ENCODE measurements around the gene TTC28. TPM values are rescaled to one million over a fixed set of nuclear protein-coding genes. Genes with fewer than 3 reads are reported as not detected.

The TTC28 gene
- polyA plus RNA-seq, 6 donors from 2014 or later: 2.2 to 5.0 (median 2.9) TPM

DNA sequence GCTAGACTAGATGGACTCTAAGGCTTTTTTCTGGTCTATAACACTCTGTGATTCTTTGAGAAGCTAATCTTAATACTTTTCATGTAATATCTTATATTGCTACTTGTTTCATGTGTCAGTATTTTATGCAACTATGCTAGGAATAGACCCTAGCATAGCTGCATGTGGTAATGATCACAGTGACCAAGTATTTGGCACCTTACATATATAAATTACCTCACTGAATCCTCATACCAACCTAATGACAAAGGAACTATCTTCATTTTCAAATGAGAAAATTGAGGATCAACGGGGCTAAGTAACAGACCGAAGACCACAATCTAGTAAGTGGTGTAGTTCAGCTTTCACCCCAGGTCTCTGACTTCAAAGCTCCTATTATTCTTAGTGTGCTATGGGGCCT is 433.2 kb downstream of the TTC28 start:
- H3K36me3 Mint-ChIP-seq: no peaks in the 10 kb centered on the region
- ATAC-seq (ENCODE audit: low read depth in 2 of 2): no peak
- DNase-seq: no peak
- H3K27ac Mint-ChIP-seq: no peak overlapping the region
- no peaks in the 10 kb centered on the region for H3K9me3 Mint-ChIP-seq
- H3K4me3 Mint-ChIP-seq: no peak overlapping the region
- H3K4me1 Mint-ChIP-seq: no peaks in the 10 kb centered on the region
- peaks cover 0 to 20% (median 5%) of the 10 kb centered on the region in 3 donors for H3K27me3 Mint-ChIP-seq

DNA sequence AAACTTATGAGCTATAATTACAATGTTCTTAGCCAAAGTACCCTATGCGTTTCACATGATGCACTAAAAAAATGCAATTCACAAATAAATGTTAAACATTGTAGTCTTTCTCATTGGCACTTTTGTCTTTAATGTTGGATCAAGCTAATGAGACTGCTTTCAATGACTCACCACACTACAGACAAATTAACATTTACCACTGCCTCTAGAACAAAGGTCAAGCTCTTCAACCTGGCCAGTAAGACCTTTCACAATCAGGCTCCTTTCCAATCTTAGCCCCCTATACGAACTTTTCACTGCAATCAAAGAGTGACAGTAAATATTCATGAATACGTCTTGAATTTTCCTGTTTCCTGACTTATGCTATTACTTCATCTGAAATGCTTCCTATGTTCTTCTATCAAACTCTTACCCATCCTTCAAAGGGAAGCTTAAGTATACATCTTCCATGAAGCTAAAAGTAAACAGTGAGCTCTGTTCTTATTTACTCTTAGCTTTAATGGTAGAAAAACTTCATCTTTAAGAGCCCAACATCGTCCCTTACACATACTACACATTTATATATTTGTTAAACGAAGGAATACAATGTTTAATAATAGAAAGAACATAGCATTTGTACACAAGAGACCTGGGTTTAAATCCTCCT is 433.9 kb downstream of the TTC28 start:
- ATAC-seq (ENCODE audit: low read depth in 2 of 2): no peak
- H3K4me1 Mint-ChIP-seq: no peaks in the 10 kb centered on the region
- no peak overlapping the region for H3K27ac Mint-ChIP-seq

DNA sequence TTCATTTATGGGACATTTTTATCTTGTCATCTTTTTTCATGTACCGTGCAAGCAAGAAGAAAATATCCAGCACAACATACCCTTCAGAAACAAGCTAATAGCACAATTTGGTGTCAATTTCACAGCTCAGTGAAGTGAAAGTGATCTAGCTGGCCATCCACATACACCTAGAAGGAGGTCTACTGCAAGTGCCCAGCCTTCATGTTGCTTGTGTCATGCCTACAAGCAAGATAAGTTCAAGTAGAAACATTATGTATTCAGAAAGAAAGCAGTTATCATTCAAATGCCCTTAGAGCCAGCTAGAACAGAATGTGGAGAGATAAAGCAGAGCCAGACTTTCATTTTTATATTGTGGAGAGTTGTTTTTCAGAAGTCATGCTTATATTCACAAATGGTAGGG is 434.9 kb downstream of the TTC28 start:
- Mint-ChIP-seq H3K36me3 (no peaks in the 10 kb centered on the region), H3K4me1 (no peaks in the 10 kb centered on the region)
- no peak for DNase-seq

More for the DNA sequence above, 433.9 kb downstream of the TTC28 start:
- Mint-ChIP-seq H3K9me3 (no peaks in the 10 kb centered on the region), H3K36me3 (no peaks in the 10 kb centered on the region), H3K4me3 (no peak overlapping the region), H3K27me3 (peaks cover 0 to 20% (median 5%) of the 10 kb centered on the region in 3 donors)
- DNase-seq: no peak

DNA sequence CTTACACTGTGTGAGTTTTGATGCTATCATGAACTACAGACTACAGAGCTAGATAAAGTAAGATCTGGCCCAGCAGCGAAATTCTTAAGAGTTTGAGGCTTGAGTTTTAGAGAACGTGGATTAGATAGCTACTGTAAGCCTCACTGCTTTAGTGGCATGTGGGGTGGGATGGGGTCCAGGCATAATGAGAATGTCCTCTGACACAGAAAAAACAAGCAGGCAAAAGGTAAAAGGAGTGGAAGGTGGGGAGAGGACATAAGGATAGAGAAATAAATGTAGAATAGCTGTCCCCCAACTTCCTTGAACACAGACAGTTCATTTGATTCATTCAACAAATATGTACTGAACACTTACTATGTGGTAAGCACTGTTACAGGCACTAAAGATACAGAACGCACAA is 436.1 kb downstream of the TTC28 start:
- Mint-ChIP-seq H3K4me1 (no peaks in the 10 kb centered on the region), H3K9me3 (peaks cover 0 to 6% (median 5%) of the 10 kb centered on the region in 7 donors), H3K27me3 (peaks cover 0 to 27% (median 16%) of the 10 kb centered on the region in 3 donors), H3K4me3 (no peak overlapping the region), H3K27ac (peak overlapping the region in 2 of 6 donors; percentile 17 to 62), H3K36me3 (peaks cover 0 to 4% of the 10 kb centered on the region in 2 donors)
- DNase-seq: no peak
- no peak for ATAC-seq (ENCODE audit: low read depth in 2 of 2)

More for the DNA sequence above, 434.9 kb downstream of the TTC28 start:
- Mint-ChIP-seq H3K27me3 (peaks cover 0 to 24% (median 5%) of the 10 kb centered on the region in 3 donors), H3K9me3 (no peaks in the 10 kb centered on the region), H3K27ac (no peak overlapping the region), H3K4me3 (no peak overlapping the region)
- ATAC-seq (ENCODE audit: low read depth in 2 of 2): no peak

DNA sequence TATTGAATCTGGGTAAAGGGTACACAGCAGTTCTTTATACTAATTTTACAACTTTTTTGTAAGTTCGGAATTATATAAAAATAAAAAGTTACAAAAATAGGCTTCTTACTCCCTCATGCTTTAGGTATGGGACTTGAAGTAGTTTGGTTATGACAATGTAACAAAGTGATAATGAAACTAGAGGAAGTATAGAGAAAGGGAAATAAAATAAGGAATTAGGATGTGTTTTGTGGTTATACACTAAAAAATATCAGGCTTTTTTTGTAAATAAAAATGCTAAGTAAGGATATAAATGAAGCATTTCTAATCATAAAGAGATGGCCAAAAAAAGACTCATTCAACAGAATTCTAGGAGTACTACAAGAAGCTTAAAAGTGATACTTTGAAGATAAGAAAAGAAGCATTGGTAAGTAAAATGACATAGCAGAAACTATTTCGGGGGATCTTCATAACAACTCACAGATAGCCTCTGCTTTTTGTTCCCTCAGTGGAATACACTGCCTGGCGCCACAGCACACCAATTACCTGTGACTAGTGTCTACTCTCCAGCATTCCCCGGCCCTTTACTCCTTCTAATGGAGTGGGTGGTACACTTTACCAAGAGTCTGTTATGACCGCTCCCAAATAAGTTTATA is 437.9 kb downstream of the TTC28 start:
- Mint-ChIP-seq H3K27ac (no peak overlapping the region), H3K4me1 (no peaks in the 10 kb centered on the region)

DNA sequence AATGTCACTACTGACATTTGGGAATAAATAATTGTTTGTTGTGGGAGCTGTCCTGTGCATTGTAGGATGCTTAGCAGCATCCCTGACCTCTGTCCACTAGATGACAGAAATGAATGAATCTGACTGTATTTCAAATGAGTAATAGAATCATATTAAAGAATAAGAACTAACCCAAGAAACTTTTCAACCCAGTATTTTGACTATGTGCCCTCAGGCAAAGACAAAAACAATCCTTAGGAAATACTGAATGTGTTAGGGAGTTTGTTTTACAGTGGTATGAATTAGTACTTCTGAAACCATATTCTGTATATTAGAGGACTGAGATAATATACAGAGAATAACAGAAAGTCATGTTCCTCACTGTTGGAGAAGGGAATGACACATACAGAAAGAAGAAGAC is 439.7 kb downstream of the TTC28 start:
- H3K4me3 Mint-ChIP-seq: no peak overlapping the region
- peaks cover 7 to 16% (median 13%) of the 10 kb centered on the region in 7 donors for H3K9me3 Mint-ChIP-seq
- H3K27me3 Mint-ChIP-seq: peaks cover 0 to 19% (median 11%) of the 10 kb centered on the region in 3 donors
- ATAC-seq (ENCODE audit: low read depth in 2 of 2): no peak
- no peak overlapping the region for H3K27ac Mint-ChIP-seq
- peaks cover 0 to 6% of the 10 kb centered on the region in 2 donors for H3K36me3 Mint-ChIP-seq
- no peaks in the 10 kb centered on the region for H3K4me1 Mint-ChIP-seq
- DNase-seq: no peak

More for the DNA sequence above, 437.9 kb downstream of the TTC28 start:
- DNase-seq (no peak), ATAC-seq (ENCODE audit: low read depth in 2 of 2) (no peak)
- Mint-ChIP-seq H3K27me3 (peaks cover 0 to 19% (median 11%) of the 10 kb centered on the region in 3 donors), H3K36me3 (peaks cover 0 to 6% of the 10 kb centered on the region in 2 donors), H3K4me3 (no peak overlapping the region), H3K9me3 (peaks cover 7 to 16% (median 13%) of the 10 kb centered on the region in 7 donors)

DNA sequence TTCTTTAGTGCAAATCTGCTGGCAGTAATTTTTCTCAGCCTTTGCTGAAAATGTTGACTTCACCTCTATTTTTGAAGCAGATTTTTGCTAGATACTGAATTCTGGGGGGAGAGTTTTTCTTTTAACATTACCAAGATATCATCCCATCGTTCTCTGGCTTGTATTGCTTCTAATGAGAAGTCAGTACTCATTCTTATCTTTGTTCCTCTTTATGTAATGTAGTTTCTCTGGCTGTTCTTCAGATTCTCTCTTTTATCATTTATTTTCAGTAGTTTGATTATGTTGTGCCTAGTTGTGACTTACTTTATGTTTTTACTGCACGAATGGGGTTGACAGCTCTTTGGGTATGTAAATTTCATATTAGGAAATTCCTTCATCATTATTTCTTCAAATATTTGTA is 441.9 kb downstream of the TTC28 start:
- H3K4me1 Mint-ChIP-seq: no peaks in the 10 kb centered on the region
- peaks cover 0 to 6% of the 10 kb centered on the region in 2 donors for H3K36me3 Mint-ChIP-seq
- ATAC-seq (ENCODE audit: low read depth in 2 of 2) (no peak), DNase-seq (no peak)
- H3K27ac Mint-ChIP-seq: no peak overlapping the region
- peaks cover 7 to 16% (median 13%) of the 10 kb centered on the region in 7 donors for H3K9me3 Mint-ChIP-seq
- no peak overlapping the region for H3K4me3 Mint-ChIP-seq
- peaks cover 0 to 11% (median 7%) of the 10 kb centered on the region in 3 donors for H3K27me3 Mint-ChIP-seq

DNA sequence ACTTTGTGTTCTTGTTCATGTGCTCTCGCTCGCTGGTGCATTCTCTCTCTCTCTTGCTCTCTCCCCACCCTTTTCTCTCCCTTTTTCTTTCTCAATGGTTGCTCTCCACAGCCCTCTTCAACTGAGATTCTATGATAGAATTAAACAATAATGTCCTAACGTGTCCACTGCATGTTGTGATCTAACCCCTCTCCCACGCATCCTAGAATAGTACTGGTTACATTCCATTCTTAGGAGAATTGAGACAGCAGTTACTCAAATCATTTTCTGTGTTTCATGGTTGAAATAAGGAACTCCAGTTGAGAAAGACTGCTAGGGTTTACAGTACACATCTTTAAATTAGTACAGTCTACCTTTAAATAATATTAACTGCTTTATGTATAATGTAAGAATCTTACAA is 442.5 kb downstream of the TTC28 start:
- H3K27me3 Mint-ChIP-seq: peaks cover 0 to 11% (median 7%) of the 10 kb centered on the region in 3 donors
- DNase-seq (no peak), ATAC-seq (ENCODE audit: low read depth in 2 of 2) (no peak)
- H3K36me3 Mint-ChIP-seq: peaks cover 0 to 6% of the 10 kb centered on the region in 2 donors
- H3K27ac Mint-ChIP-seq: no peak overlapping the region
- peaks cover 7 to 16% (median 13%) of the 10 kb centered on the region in 7 donors for H3K9me3 Mint-ChIP-seq
- no peaks in the 10 kb centered on the region for H3K4me1 Mint-ChIP-seq
- no peak overlapping the region for H3K4me3 Mint-ChIP-seq

DNA sequence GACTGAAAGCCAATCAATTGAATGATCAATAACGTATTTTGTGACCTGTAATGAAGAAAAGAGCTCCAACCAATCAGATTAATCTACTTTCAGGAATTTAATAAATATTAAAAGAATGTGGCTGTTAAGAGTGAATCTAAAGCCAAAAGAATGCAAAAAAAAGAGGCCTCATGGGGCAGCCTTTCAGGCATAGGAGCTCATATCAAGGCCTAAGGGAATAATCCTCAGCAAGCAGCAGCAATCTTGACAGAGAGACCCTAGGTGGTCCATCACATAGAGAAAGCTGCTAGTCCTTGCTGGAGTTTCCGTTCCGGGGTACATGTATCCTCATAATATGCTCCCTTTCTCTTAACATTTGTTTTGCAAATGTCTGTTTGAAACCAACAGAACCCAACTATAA is 447.4 kb downstream of the TTC28 start:
- H3K4me1 Mint-ChIP-seq: no peaks in the 10 kb centered on the region
- H3K4me3 Mint-ChIP-seq: no peak overlapping the region
- peaks cover 0 to 4% (median 0%) of the 10 kb centered on the region in 7 donors for H3K9me3 Mint-ChIP-seq
- DNase-seq: no peak
- no peak for ATAC-seq (ENCODE audit: low read depth in 2 of 2)
- peaks cover 0 to 4% (median 0%) of the 10 kb centered on the region in 3 donors for H3K27me3 Mint-ChIP-seq
- no peak overlapping the region for H3K27ac Mint-ChIP-seq
- no peaks in the 10 kb centered on the region for H3K36me3 Mint-ChIP-seq

DNA sequence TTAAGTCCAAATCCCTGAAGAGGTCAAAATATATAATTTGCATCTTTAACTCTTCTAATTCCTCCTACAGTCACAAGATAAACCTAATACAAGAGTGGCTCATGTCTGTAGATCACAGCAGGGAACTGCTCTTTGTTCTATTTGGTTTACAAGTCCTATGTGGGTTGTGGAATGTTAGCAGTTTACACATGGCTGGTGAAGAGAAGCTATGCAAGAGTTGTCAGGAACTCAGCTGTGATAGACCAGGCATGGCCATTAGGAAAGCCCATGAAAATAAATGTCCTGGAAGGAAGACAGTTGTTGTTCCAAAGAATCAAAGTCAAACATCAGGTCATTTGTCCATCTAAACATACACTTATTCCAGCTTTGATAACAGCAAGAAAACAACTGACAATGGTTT is 448.2 kb downstream of the TTC28 start:
- Mint-ChIP-seq H3K4me1 (no peaks in the 10 kb centered on the region), H3K36me3 (no peaks in the 10 kb centered on the region), H3K4me3 (no peak overlapping the region), H3K9me3 (no peaks in the 10 kb centered on the region), H3K27me3 (peaks cover 0 to 4% (median 2%) of the 10 kb centered on the region in 3 donors), H3K27ac (peak overlapping the region in 1 of 6 donors; percentile 16)
- ATAC-seq (ENCODE audit: low read depth in 2 of 2) (no peak), DNase-seq (no peak)

DNA sequence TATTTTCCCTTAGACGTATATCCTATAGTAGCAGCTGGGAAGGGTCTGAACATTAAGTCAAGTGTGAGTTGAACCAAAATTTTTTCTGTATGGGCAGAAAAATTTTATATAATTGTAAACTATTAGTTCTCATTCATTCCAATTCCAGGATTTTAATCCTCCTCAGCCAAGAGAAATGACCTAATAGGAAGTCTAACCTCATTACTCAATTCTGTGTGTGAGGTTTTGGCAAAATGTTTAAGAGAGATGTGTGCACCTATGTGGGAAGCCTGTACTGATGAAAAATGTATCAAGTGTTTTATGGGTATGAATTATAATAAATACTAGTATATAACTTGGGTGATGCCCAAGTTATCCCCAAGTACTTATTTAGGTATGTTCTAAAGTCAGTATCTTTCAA is 449.0 kb downstream of the TTC28 start:
- H3K36me3 Mint-ChIP-seq: no peaks in the 10 kb centered on the region
- no peaks in the 10 kb centered on the region for H3K4me1 Mint-ChIP-seq
- no peak overlapping the region for H3K27ac Mint-ChIP-seq
- H3K27me3 Mint-ChIP-seq: peaks cover 0 to 6% (median 4%) of the 10 kb centered on the region in 3 donors
- no peak overlapping the region for H3K4me3 Mint-ChIP-seq
- ATAC-seq (ENCODE audit: low read depth in 2 of 2) (no peak), DNase-seq (no peak)
- H3K9me3 Mint-ChIP-seq: no peaks in the 10 kb centered on the region

DNA sequence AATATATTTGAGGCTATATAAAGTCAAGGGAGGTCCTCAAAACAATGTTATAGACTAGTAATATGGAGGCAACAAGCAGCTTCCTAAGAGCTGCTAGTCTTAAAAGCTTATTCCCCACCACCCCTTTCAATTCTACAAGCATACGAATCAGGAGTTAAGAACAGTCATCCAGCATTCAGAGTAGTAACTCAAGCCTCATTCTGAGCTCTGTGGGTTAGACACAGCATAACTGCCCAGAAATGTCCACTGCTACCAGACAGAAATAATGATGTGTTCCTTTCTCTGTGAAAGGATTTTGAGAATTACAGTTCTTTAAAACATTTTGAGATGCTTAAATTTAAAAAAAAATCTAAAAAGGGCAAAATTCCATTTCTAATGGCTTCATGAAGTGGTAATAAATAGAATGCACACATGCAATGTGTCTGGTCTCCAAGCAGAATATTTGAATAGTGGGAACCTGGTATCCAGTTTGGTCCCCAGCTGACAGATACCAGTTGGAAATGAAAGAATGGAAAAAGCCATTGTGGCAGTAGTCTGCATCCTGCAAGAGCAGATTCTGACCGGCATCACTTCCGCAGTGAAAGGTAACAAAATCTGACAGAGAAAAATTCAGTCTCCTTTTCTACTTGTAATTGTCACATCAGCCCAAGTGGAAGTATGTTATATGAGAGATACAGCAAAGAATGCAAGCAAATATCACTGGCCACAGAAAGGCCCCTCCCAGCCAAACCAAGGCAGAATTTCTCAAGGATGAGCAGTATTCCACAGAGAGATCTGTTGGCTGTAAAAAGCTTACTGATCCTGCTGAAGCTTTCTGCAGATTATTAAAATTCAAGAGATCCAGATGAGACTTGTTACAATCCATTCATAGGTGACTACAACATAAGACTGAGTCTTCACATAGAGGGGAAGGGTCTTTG is 449.8 kb downstream of the TTC28 start:
- H3K4me3 Mint-ChIP-seq: no peak overlapping the region
- no peak overlapping the region for H3K27ac Mint-ChIP-seq
- H3K27me3 Mint-ChIP-seq: peaks cover 0 to 6% (median 4%) of the 10 kb centered on the region in 3 donors
- ATAC-seq (ENCODE audit: low read depth in 2 of 2): no peak
- H3K36me3 Mint-ChIP-seq: no peaks in the 10 kb centered on the region
- DNase-seq: no peak
- no peaks in the 10 kb centered on the region for H3K9me3 Mint-ChIP-seq
- no peaks in the 10 kb centered on the region for H3K4me1 Mint-ChIP-seq

DNA sequence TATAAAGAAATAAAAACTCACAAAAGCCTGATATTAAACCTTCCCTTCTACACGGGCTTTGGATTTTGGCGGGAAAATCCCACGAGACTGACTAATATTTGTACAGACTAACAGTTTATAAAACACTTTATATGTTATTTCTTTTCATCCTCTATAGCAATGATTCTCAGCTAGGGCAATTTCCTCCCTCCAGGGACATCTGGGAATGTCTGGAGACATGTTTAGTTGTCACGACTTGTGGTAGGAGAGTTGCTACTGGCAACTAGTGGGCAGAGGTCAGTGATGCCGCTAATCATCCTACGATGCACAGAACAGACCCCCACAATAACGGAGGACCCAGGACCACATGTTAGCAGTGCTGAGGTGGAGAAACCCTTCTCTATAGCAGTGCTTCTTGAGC is 455.8 kb downstream of the TTC28 start:
- DNase-seq (no peak), ATAC-seq (ENCODE audit: low read depth in 2 of 2) (no peak)
- peaks cover 0 to 6% (median 4%) of the 10 kb centered on the region in 3 donors for H3K27me3 Mint-ChIP-seq
- H3K36me3 Mint-ChIP-seq: no peaks in the 10 kb centered on the region
- no peaks in the 10 kb centered on the region for H3K4me1 Mint-ChIP-seq
- H3K9me3 Mint-ChIP-seq: no peaks in the 10 kb centered on the region
- no peak overlapping the region for H3K27ac Mint-ChIP-seq
- no peak overlapping the region for H3K4me3 Mint-ChIP-seq
